Stimulated activated CD8-positive, alpha-beta memory T cell treated with anti-CD3 and anti-CD28 coated beads, Interleukin-4, amount 100 ng/mL, for 4 hours (primary cell): ENCODE results near the gene ATXN1L.
A peak's percentile ranks its signal among the peaks of the same experiment; 100 is the strongest.
"Not testable (repeated sequence)": the region's sequence is repeated elsewhere in the genome, so short reads cannot be mapped to it uniquely, and the experiment has no call there.

Experiments
- DNase-seq, 2 donors: peaks; one replicate each; pipeline ENCODE4 v3.0.0-alpha.2; 2020; ENCODE audit warnings: low read depth in 2 of 2, low spot score in 1 of 2

The ATXN1L gene, protein sequence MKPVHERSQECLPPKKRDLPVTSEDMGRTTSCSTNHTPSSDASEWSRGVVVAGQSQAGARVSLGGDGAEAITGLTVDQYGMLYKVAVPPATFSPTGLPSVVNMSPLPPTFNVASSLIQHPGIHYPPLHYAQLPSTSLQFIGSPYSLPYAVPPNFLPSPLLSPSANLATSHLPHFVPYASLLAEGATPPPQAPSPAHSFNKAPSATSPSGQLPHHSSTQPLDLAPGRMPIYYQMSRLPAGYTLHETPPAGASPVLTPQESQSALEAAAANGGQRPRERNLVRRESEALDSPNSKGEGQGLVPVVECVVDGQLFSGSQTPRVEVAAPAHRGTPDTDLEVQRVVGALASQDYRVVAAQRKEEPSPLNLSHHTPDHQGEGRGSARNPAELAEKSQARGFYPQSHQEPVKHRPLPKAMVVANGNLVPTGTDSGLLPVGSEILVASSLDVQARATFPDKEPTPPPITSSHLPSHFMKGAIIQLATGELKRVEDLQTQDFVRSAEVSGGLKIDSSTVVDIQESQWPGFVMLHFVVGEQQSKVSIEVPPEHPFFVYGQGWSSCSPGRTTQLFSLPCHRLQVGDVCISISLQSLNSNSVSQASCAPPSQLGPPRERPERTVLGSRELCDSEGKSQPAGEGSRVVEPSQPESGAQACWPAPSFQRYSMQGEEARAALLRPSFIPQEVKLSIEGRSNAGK

DNA sequence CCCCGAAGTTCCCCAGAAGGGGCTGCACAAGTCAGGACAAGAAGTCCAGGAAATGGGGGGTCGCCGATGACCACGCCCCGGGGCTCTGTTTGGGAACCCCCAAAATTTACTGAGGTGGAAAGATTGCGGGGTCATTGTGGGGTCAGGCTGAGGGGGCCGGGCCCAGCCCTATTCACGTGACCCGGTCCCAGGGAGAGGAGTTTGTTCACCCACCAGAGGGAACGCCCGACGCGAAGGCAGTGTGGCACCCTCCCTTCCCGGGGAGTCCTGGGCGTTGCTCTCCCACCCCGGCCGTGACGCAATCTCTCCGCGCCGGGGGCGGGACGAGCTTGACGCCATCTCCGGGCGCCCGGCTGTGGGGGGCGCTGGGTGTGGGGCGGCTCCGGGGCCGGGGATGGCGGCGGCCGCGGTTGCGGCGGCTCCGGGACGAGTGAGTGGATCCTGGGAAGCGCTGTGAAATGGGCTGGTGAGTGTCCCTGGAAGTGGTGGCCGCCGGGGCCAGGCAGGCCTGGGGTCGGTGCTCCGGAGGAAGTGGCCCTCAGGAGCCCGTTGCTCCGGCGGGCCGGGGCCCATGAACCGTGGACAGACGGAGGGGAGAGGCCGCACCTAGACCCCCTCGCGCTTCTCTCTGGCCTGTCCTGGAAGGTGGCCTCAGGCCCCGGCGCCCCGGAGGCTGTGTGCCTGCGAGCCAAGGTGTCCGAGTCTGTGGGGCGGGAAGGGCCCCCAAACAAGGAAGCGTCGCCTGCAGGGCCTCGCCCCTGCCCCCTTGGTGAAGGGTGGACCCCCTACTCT is at the start of gene ATXN1L:
TSS of gene ATXN1L (plus strand) at position 338 of the 792 bp plus-strand sequence. CDS start 3,765 bp downstream, outside the sequence.
- DNase-seq, result peak; percentile 82 to 87

DNA sequence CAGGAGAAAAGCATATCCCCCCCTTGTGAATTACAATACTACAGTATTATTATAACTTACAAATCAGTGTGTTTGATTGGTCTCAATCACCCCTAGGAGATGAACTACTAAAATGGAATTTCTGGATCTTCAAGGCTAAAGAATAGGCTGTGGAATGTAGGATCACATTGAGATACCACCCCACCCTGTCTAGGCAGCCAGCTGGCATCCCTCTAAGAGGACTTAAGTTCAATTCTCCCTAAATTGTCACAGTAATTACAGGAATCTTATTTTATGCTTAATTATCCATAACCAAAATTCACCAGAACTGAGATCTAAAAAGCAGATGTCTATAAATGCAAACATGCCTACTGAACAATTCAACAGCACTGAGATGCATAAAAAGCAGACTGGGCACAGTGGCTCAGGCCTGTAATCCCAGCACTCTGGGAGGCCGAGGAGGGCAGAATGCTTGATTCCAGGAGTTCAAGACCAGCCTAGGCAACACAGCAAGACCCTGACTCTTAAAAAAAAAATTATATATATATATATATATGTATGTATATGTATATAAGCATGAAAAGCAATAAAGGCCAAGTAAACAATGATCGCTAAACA is 49.2 kb upstream of the ATXN1L start:
- no peak for DNase-seq

DNA sequence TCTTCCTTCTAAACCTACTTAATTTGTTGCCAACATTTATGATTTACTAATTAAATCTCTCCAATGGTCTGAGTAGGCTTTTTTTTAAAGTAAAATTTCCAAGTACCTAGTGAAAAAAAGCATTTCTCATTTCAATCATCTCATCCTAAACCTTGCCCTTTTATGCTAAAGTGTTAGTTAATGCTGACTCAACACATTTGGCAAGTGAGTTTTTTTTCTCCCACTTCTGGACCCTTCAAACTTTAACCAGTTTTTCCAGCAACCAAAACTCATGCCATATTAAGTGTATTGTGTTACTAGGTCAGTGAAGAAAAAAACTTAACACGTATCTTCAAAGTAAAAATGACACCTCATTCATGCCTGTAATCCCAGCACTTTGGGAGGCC is 42.5 kb upstream of the ATXN1L start:
- no peak for DNase-seq

DNA sequence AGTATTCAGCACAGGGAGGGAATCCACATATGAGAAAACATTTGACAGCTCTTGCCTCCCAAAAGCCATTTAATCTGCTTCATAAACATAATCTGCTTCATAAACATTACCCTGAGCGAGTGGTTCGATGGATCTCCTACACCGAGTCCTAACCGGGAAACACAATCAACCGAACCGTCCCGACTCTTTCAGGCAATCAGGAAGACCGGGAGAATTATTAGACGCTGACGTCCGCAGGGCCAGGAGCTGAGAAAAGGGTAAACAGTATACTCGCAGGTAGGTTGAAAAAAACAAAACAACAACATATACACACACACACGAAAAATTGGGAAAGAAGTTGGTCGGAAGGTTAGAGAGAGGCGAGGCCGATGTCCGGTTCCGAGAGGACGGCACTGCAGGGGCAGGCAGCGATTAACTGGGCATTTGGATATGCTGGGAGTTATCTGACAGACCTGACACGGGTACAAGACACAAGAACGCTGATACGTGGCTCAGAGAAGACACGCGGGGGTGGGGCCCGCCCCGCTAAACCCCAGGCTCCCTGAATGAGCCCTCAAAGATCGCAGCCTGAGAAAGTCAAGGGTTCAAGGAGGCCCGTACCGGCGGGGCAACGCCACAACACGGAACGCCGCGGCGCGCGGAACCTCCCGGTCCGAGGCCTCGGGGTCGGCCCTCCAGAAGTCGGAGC is 37.7 kb upstream of the ATXN1L start:
- peak; percentile 29 to 34 for DNase-seq

DNA sequence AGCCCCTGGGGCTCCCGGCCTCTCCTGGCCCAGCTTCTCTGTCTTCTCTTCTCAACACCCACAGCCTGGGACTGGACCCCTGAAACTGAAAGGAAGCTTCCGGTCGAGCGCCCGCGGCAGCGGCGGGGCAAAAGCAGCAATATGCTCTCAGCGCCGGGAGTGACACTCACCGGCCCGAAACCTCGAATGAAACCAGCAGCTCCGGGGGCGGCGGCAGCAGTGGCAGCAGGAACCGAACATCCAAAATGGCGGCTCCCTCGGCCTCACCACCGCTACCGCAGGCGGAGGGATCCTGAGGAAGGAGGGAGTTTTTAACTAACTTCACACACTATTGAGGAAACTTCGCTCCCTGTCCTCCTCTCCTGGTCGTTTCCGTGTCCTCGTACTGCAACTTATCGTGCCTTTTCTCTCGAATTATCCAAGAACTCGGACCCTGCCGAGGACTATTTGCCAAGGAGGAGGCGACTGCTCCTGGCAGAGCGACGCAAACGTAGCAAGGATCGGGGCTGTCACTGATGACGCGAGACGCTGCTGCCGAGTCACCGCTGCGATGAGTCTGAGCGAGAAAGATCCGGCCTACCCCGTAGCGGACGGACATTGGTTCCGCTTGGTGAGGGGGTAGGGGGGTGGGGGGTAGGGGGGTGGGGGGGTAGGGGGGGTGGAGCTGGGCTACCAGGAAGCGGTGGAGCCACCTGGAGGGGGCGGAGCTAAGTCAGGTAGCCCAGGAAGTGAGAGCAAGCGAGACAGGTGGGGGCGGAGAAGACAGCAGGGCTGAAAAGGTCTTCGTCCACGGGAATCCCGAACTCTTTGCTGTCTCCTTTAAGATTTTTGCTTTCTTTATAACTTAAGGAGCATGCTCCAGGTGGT is 37.0 kb upstream of the ATXN1L start, which contains the start of gene AP1G1:
TSS of gene AP1G1 (minus strand) at position 242 of the 867 bp plus-strand sequence. CDS start 19,355 bp downstream, outside the sequence.
- peak; percentile 82 to 88 for DNase-seq

DNA sequence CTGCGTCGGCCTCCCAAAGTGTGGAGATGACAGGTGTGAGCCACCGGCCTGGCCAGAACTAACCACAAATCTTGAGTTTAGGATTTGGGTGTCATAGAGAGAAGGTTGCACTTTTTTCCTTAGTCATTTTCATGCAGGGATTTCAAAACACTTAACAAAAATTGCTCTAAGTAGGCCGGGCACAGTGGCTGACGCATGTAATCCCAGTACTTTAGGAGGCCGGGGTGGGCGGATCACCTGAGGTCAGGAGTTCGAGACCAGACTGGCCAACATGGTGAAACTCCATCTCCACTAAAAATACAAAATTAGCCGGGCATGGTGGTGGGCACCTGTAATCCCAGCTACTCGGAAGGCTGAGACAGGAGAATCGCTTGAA is 35.6 kb upstream of the ATXN1L start:
- DNase-seq, result not testable (repeated sequence)

DNA sequence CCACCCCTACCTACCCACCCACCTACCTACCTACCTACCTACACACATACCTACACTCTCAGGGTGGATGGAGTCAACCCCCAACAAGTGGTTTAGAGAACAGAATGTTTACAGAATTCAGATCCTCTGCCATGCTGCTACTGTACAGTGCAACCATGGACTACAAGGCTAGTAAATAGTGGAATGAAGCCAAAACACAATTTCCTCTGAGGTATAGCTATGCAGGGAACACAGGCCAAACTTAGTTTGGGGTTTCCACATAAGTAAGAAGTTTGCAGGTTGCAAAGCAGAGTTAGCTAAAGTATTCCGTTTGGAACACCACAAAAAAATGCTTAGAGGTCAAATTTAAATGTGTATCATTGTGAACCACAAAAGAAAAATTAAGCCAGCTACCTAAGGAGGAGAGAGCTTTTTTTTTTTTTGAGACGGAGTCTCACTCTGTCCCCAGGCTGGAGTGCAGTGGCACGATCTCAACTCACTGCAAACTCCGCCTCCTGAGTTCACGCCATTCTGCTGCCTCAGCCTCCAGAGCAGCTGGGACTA is 34.4 kb upstream of the ATXN1L start:
- no peak for DNase-seq

DNA sequence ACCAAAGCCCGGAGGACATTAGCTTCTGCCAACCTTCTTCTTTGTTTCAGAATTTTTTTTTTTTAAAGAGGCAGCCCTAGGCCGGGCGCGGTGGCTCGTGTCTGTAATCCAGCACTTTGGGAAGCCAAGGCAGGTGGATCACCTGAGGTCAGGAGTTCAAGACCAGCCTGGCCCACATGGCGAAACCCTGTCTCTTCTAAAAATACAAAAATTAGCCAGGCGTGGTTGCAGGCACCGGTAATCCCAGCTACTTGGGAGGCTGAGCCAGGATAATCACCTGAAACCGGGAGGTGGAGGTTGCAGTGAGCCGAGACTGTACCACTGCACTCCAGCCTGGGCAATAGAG is 28.6 kb upstream of the ATXN1L start:
- not testable (repeated sequence) for DNase-seq

DNA sequence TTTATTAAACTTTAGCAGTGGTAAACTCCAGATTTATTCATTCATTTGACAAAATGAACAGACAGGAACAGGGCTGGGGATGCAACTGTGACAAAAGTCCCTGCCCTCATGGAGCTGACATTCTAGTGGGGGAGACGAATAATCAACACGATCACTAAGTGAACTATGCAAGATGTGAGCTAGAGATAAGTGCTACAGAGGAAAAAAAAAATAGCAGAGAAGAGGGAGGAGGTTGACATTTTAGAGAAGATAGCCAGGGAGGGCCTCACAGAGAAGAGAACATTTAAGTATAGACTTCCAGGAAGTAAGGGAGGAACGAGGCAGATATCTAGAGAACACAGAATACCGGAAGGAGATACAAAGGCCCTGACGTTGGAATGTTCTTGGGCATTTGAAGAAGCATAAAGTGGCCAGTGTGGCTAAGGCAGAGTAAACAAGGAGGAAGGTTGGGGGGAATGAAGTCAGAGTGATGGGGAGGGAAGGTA is 19.2 kb upstream of the ATXN1L start:
- DNase-seq, result no peak

DNA sequence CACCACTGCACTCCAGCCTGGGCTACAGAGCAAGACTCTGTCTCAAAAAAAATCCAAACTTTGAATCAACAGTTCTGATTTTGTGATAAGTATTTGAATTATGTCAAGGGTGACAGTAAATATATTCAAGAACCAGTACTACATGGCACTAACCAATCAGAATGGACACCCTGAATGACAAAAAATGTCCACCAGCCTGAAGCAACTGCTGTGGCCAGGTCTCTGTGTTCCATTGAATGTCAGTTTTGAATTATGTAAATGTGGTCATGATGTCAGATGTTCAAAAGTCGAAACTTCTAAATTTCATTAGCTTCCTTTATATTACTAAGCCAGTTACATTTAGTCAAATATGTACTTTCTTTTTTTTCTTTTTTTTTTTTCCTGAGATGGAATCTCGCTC is 15.4 kb upstream of the ATXN1L start:
- DNase-seq, result no peak

DNA sequence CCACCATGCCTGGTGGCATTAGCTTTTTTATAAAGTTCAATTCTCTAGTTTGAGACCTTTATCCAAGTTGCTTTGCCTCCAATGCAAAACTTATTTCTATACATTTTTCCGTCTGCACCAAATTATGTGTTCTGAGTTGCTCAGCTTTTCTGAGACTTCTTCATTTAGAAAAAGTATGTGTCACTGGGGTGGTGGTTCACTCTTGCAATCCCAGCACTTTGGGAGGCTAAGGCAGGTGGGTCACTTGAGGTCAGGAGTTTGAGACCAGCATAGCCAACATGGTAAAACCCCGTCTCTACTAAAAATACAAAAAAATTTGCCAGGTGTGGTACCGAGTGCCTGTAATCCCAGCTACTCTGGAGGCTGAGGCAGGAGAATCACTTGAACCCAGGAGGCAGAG is 14.1 kb upstream of the ATXN1L start:
- not testable (repeated sequence) for DNase-seq

DNA sequence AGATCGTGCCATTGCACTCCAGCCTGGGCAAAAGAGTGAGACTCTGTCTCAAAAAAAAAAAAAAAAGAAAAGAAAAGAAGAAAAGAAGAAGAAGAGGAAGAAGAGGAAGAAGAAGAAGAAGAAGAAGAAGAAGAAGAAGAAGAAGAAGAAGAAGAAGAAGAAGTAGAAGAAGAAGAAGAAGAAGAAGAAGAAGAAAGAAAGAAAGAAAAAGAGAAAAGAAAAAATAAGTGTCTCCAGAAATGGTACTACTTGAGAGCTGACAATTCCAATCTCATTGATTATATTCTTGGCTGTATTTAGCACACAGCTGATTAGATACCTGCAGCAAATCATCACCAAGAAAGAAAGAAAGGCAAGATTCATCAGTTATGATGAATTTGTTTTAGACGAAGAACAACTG is 13.7 kb upstream of the ATXN1L start:
- not testable (repeated sequence) for DNase-seq

DNA sequence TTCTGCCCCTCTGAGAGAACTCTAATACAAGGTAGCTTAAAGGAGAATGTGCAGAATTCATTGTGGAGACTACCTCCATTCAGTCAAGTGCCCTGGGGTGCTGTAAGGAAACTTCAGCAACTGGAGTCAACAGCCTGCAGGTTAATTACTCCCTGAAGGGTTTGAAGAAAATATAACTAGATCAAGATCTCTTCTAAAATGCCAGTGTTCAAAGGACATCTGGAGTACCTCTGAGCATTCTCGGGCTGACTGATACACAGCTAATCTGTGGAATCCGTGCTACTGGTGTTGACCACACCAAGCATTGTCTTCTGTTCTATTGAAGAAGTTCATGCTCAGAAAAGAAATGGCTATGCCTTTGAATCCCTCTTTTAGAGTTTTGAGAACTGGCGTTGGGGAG is 11.5 kb upstream of the ATXN1L start:
- DNase-seq, result no peak

DNA sequence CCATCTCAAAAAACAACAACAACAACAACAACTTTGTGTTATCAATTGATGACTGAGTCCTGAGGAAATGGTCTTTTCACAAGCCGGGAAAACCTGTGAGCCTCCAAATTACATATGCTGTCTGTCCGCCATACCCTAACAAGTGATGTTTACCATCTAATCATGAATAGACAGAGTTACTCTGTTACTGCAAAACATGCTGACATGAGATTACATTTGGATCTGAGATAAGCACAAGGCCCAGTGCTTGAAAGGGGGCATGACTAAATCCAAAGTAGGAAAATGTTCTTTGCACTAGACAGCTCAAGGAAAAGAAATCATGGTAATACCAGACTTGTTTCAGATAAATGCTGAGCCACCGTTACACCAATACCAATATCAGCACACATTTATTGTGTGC is 8.6 kb upstream of the ATXN1L start:
- DNase-seq, result no peak

DNA sequence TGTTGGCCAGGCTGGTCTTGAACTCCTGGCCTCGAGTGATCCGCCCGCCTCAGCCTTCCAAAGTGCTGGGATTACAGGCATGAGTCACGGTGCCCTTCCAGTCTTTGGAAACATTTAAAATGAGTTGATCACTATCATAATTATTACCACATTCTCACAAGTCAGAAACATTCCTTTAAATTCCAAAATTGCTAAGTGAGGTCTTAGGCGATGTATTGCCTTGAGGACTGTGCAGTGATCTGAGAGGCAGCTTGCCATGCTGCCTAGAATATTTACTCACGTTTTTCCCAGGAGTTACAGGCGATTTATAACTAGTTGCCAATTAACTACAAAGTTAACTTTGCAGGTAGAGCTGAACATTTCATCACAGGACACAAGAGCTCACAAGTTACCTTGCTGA is 5.7 kb upstream of the ATXN1L start:
- no peak for DNase-seq

DNA sequence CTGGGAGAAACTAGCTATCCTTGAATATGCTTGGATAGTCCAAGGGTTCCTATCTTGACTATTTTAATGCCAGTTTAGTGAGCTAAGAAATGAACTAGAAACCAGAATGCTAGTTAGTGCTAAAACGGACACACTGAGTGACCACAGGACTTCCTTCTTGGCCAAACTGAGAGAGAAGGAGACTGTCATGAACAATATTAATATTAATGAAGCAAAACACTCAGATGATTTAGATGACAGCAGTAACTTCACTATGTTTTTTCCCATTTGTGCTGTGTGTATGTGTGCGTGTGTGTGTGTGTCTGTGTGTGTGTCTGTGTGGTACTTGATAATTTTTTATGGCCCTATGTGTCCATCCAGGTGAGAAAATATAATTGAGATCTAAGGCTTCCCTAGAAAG is 2.2 kb upstream of the ATXN1L start:
- no peak for DNase-seq

DNA sequence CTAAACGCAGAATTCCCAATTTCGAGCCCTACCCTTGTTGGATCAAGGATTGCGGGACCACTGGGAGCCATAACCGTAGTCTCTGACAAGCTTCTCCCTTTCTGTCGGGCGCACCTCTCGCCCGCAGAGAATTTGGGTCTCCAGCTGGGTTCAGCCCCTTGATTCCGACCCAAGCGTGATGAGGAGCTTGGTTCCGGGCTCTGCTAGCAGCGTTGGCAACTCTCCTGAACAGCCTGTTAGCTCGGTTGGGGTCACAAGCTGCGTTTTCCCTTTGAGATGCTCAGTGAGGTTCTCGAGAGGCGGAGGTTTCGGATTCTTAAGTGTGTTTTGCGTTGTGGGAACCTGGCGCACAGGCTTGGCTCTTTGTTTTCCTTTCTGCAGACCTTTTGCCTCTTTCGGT is 655 bp downstream of the ATXN1L start:
- DNase-seq, result no peak

DNA sequence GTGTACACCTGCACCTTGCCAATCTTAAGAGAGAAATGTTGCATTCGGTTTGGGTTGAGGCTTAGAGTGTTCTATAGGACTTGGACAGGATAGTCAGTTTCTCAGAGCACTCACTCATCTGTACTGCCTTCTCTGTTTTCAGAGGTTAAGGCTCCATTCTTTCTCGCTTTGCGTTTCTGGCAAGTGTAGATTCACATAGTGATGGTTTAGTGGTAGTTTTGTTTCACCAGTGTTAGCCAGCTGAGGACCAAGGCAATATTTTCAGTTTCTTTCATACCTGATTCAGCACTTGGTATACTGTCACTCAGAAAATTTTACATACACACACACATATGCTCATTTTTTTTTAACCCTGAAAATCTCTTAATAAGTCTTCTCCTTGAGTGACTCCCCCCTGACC is 1.3 kb downstream of the ATXN1L start:
- no peak for DNase-seq

DNA sequence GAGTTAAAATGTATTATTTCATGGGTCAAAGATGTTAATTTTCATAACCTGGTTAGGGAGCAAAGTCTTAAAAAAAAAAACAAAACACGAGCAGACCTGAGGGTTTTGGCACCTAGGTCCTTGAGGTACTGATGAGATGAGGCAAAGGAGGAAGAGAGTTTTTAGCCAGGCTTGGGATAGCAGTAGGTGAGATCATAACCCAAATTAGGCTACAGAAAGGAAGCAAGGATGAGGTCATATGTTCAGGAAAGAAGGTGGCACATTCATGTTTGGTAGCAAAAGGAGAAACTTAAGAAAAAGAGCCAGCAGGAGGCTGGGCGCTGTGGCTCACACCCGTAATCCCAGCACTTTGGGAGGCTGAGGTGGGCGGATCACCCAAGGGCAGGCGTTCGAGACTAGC is 2.8 kb downstream of the ATXN1L start:
- no peak for DNase-seq
